Cardiac muscle cell (in vitro differentiated cells and primary cell): ENCODE data around the gene ADCY10. TPM values are rescaled to one million over a fixed set of nuclear protein-coding genes. Genes with fewer than 3 reads are reported as not detected.
"Not testable (repeated sequence)": the region's sequence is repeated elsewhere in the genome, so short reads cannot be mapped to it uniquely, and the experiment has no call there.

ENCODE experiments used
- DNase-seq, 2 donors: peaks; one replicate each; pipeline versions ENCODE4 v3.0.0 to v3.0.0-alpha.2; 2010 to 2017; ENCODE audit warnings: low read depth in 1 of 2, low spot score in 1 of 2
- H3K27ac ChIP-seq: fragments of 200-600 bp; sonication (generic); 2 replicates; pipeline ENCODE4 v1.5.1; 2016
- H3K27me3 ChIP-seq: fragments of 200-600 bp; sonication (generic); 2 replicates; pipeline ENCODE4 v1.6.0; 2016; ENCODE audit warnings: control low read depth
- H3K36me3 ChIP-seq: fragments of 200-600 bp; sonication (generic); 2 replicates; pipeline ENCODE4 v1.5.1; 2016; ENCODE audit warnings: control low read depth
- H3K4me1 ChIP-seq: fragments of 200-600 bp; sonication (generic); 2 replicates; pipeline ENCODE4 v1.8.1; 2017; ENCODE audit warnings: low read depth, mild to moderate bottlenecking, mixed run types
- H3K4me3 ChIP-seq: fragments of 200-600 bp; sonication (generic); 2 replicates; pipeline ENCODE4 v1.5.1; 2016; ENCODE audit warnings: mild to moderate bottlenecking
- H3K9me3 ChIP-seq: fragments of 200-600 bp; sonication (generic); 2 replicates; pipeline ENCODE4 v1.5.1; 2017; ENCODE audit warnings: low read depth, mild to moderate bottlenecking, control low read depth
- CTCF ChIP-seq: IDR thresholded peaks from 2 replicates; pipeline ENCODE4 v1.5.1; 2012; ENCODE audit warnings: low read depth, mild to moderate bottlenecking, low read length
- polyA plus RNA-seq: library from polyadenylated mRNA; unstranded; fragments of >200 nt; fragmentation: Nextera tagmentation; extraction: Ambion mirVana; gene quantifications from 2 replicates; pipeline ENCODE4 v1.2.1, GENCODE V29; 2016
- total RNA-seq: library from RNA; depleted of rRNA; stranded (reverse); fragments of >200 nt; gene quantifications from 2 replicates; pipeline ENCODE4 v1.2.3, GENCODE V29; 2016

Gene ADCY10
- total and polyA plus RNA-seq, 2 experiments from 2014 or later: 0.69 to 0.82 TPM

- H3K4me1 ChIP-seq: peaks cover 7% of the 10 kb centered on the region
- no peaks in the 10 kb centered on the region for H3K27me3 ChIP-seq
- H3K36me3 ChIP-seq: no peaks in the 10 kb centered on the region
- no peak overlapping the region for H3K4me3 ChIP-seq
- DNase-seq: no peak
- H3K9me3 ChIP-seq: no peaks in the 10 kb centered on the region
- no peak overlapping the region for H3K27ac ChIP-seq
- TF ChIP-seq CTCF: no peak
These were observed 49.4 kb downstream of the ADCY10 start for GRCh38 chr1:167864392-167865032.

- TF ChIP-seq CTCF: no peak
- H3K27me3 ChIP-seq: no peaks in the 10 kb centered on the region
- H3K9me3 ChIP-seq: no peaks in the 10 kb centered on the region
- H3K27ac ChIP-seq: no peak overlapping the region
- no peak for DNase-seq
- peaks cover 1% of the 10 kb centered on the region for H3K4me1 ChIP-seq
- H3K4me3 ChIP-seq: no peak overlapping the region
- H3K36me3 ChIP-seq: no peaks in the 10 kb centered on the region
These were observed 50.0 kb downstream of the ADCY10 start for GRCh38 chr1:167863921-167864279.

GRCh38 chr1:167863191-167863920 lies 50.6 kb downstream of the ADCY10 start:
- not testable (repeated sequence) for H3K36me3 ChIP-seq, H3K27ac ChIP-seq, H3K9me3 ChIP-seq, H3K4me1 ChIP-seq, H3K4me3 ChIP-seq, H3K27me3 ChIP-seq, DNase-seq

GRCh38 chr1:167862432-167863076 lies 51.4 kb downstream of the ADCY10 start:
- Histone ChIP-seq H3K4me1 (no peaks in the 10 kb centered on the region), H3K27ac (no peak overlapping the region), H3K4me3 (no peak overlapping the region), H3K36me3 (no peaks in the 10 kb centered on the region), H3K9me3 (no peaks in the 10 kb centered on the region), H3K27me3 (no peaks in the 10 kb centered on the region)
- TF ChIP-seq CTCF: no peak
- no peak for DNase-seq

- no peak overlapping the region for H3K4me3 ChIP-seq
- no peak overlapping the region for H3K27ac ChIP-seq
- no peaks in the 10 kb centered on the region for H3K27me3 ChIP-seq
- no peaks in the 10 kb centered on the region for H3K9me3 ChIP-seq
- no peak for TF ChIP-seq CTCF
- no peaks in the 10 kb centered on the region for H3K4me1 ChIP-seq
- H3K36me3 ChIP-seq: no peaks in the 10 kb centered on the region
- DNase-seq: no peak
These were observed 52.1 kb downstream of the ADCY10 start for GRCh38 chr1:167861664-167862381.
